G401.6 (cell line): Measurements from ENCODE around the gene C1R.
"Not testable (repeated sequence)": the region's sequence is repeated elsewhere in the genome, so short reads cannot be mapped to it uniquely, and the experiment has no call there.

Source experiments
- FAIRE-seq: peaks from 2 replicates; lab custom pipeline; 2012; peaks lifted over from hg19 to GRCh38; lab: Jason Lieb, UNC

C1R gene

GRCh38 chr12:7120166-7120565 is 27.9 kb upstream of the C1R start:
- FAIRE-seq: no peak

- FAIRE-seq: no peak
Observed at GRCh38 chr12:7118881-7119280, 26.6 kb upstream of the C1R start.

- FAIRE-seq: no peak
Observed at GRCh38 chr12:7117670-7118069, 25.4 kb upstream of the C1R start.

GRCh38 chr12:7116916-7117315 is 24.7 kb upstream of the C1R start:
- no peak for FAIRE-seq

GRCh38 chr12:7116196-7116595 is 24.0 kb upstream of the C1R start:
- FAIRE-seq: no peak

GRCh38 chr12:7114851-7115250 is 22.6 kb upstream of the C1R start:
- no peak for FAIRE-seq

- FAIRE-seq: no peak
Observed at GRCh38 chr12:7114008-7114407, 21.8 kb upstream of the C1R start.

GRCh38 chr12:7113389-7113871 is 21.2 kb upstream of the C1R start:
- FAIRE-seq: peak; percentile 69

GRCh38 chr12:7112041-7112440 is 19.8 kb upstream of the C1R start:
- no peak for FAIRE-seq

- no peak for FAIRE-seq
Observed at GRCh38 chr12:7110661-7111060, 18.4 kb upstream of the C1R start.

GRCh38 chr12:7109572-7109920 is 17.3 kb upstream of the C1R start:
- no peak for FAIRE-seq

GRCh38 chr12:7108796-7109571 is 16.7 kb upstream of the C1R start, which contains the start of gene C1RL:
Gene C1RL, minus strand, starts transcription at chr12:7109214. Its CDS starts 34 bp downstream, at chr12:7109180.
- FAIRE-seq: peak; percentile 53

GRCh38 chr12:7108003-7108795 is 16.0 kb upstream of the C1R start:
- FAIRE-seq: no peak

- FAIRE-seq: no peak
Observed at GRCh38 chr12:7107636-7108002, 15.4 kb upstream of the C1R start.

GRCh38 chr12:7107181-7107580 is 14.9 kb upstream of the C1R start:
- not testable (repeated sequence) for FAIRE-seq

- FAIRE-seq: no peak
Observed at GRCh38 chr12:7106082-7106481, 13.8 kb upstream of the C1R start.

- FAIRE-seq: no peak
Observed at GRCh38 chr12:7103837-7104584, 11.8 kb upstream of the C1R start.

GRCh38 chr12:7102582-7102981 is 10.3 kb upstream of the C1R start:
- no peak for FAIRE-seq

GRCh38 chr12:7101694-7102131 is 9.5 kb upstream of the C1R start:
- no peak for FAIRE-seq

GRCh38 chr12:7101047-7101693 is 8.9 kb upstream of the C1R start:
- FAIRE-seq: no peak

GRCh38 chr12:7100239-7100638 is 8.0 kb upstream of the C1R start:
- no peak for FAIRE-seq

- FAIRE-seq: no peak
Observed at GRCh38 chr12:7099290-7099996, 7.2 kb upstream of the C1R start.
